HepG2 (cell line): ENCODE results near the gene OR12D1. TPM values are rescaled to one million over a fixed set of nuclear protein-coding genes. Genes with fewer than 3 reads are reported as not detected.

Source experiments
- ATAC-seq: fragments of 200-7000 bp; cut with Tn5 transposase; 3 replicates; pipeline ENCODE4 v1.9.1; 2020; ENCODE audit warnings: mild to moderate bottlenecking, moderate library complexity
- BruUV-seq: library from RNA; stranded (reverse); fragments of 400-500 nt; replicated peaks from 2 replicates; lab custom pipeline; 2021; lab: Mats Ljungman, UMichigan
- CTCF ChIA-PET: fragments of 300-600 bp; formaldehyde crosslinking; extraction: SDS; loops from one replicate; lab custom pipeline; 2021; ENCODE audit warnings: low total read pairs, inconsistent platforms, low intra/inter-chr PET ratio; lab: Yijun Ruan, JAX
- POLR2A ChIA-PET: fragments of 350-600 bp; sonication (Branson Sonifier 250); formaldehyde crosslinking; loops from one replicate; lab custom pipeline; 2020; ENCODE audit warnings: antibody characterized with exemption, inconsistent platforms; lab: Yijun Ruan, JAX
- DNase-seq: peaks from one replicate; pipeline ENCODE4 v3.0.0-alpha.2; 2015; ENCODE audit warnings: low spot score
- FAIRE-seq: peaks from 3 replicates; lab custom pipeline; 2011; peaks lifted over from hg19 to GRCh38; lab: Jason Lieb, UNC
- H2AFZ ChIP-seq: one replicate; pipeline ENCODE4 v1.6.1; 2011; ENCODE audit warnings: low read length, inconsistent platforms
- H3K27ac ChIP-seq: fragments of 300-600 bp; 3 replicates; pipeline ENCODE4 v1.8.0; 2011; ENCODE audit warnings: mixed run types, mild to moderate bottlenecking, mixed read lengths, low read length, inconsistent platforms; ENCODE audit not compliant: insufficient read depth; ENCODE audit errors: extremely low read length
- H3K27me3 ChIP-seq, 2 experiments: fragments of 200-600 bp in 1 of 2; 2 replicates in 1 of 2; 3 replicates in 1 of 2; pipeline versions ENCODE4 v1.6.0 to v1.8.0; 2011; ENCODE audit warnings: low read length in 2 of 2, mild to moderate bottlenecking in 2 of 2, moderate library complexity in 2 of 2, inconsistent platforms in 1 of 2; ENCODE audit not compliant: insufficient read depth in 2 of 2, control insufficient read depth in 1 of 2
- H3K36me3 ChIP-seq, 2 experiments: fragments of 200-600 bp in 1 of 2; replicated peaks in 1 of 2; 2 replicates in 1 of 2; 3 replicates in 1 of 2; pipeline versions ENCODE4 v1.5.1 to v1.8.0; 2011; ENCODE audit warnings: low read length in 2 of 2, inconsistent platforms in 1 of 2; ENCODE audit not compliant: insufficient read depth in 2 of 2, control insufficient read depth in 1 of 2
- H3K4me1 ChIP-seq: 2 replicates; pipeline ENCODE4 v1.5.1; 2012; ENCODE audit warnings: low read length, inconsistent platforms; ENCODE audit not compliant: insufficient read depth
- H3K4me2 ChIP-seq: 2 replicates; pipeline ENCODE4 v1.6.0; 2011; ENCODE audit warnings: low read depth, low read length, inconsistent platforms
- H3K4me3 ChIP-seq, 3 experiments: fragments of 200-600 bp in 1 of 3; sonication (generic), shearing (Covaris generic) in 1 of 3; replicated peaks in 1 of 3; 2 replicates each; pipeline ENCODE4 v1.5.1; 2011 to 2016; ENCODE audit warnings: low read length in 3 of 3, inconsistent platforms in 2 of 3, low read depth in 2 of 3, mild to moderate bottlenecking in 2 of 3, control low read depth in 1 of 3, mixed read lengths in 1 of 3; ENCODE audit not compliant: insufficient read depth in 1 of 3
- H3K79me2 ChIP-seq: one replicate; pipeline ENCODE4 v1.6.1; 2011; ENCODE audit warnings: low read length, inconsistent platforms; ENCODE audit not compliant: insufficient read depth
- H3K9ac ChIP-seq: 2 replicates; pipeline ENCODE4 v1.6.0; 2011; ENCODE audit warnings: mild to moderate bottlenecking, low read depth, low read length, inconsistent platforms; ENCODE audit not compliant: insufficient read depth
- H3K9me3 ChIP-seq: 2 replicates; pipeline ENCODE4 v1.5.1; 2012; ENCODE audit warnings: mild to moderate bottlenecking, low read length
- H4K20me1 ChIP-seq: 2 replicates; pipeline ENCODE4 v1.6.0; 2011; ENCODE audit warnings: inconsistent platforms, mild to moderate bottlenecking, low read length, moderate library complexity; ENCODE audit not compliant: insufficient read depth
- HMGA1 ChIP-seq: sonication (generic); formaldehyde crosslinking; conservative IDR thresholded peaks from 2 replicates; pipeline ENCODE4 v1.4.0; 2020; ENCODE audit warnings: missing genetic modification reagents
- MEIS2 ChIP-seq: sonication (generic); formaldehyde crosslinking; IDR thresholded peaks from 2 replicates; pipeline ENCODE4 v1.9.0; 2021; ENCODE audit warnings: mild to moderate bottlenecking, missing genetic modification reagents
- NRL ChIP-seq: sonication (generic); formaldehyde crosslinking; IDR thresholded peaks from 2 replicates; pipeline ENCODE4 v1.5.0; 2020; ENCODE audit warnings: missing genetic modification reagents, mild to moderate bottlenecking, moderate library complexity, borderline replicate concordance
- PAX8 ChIP-seq: sonication (generic); formaldehyde crosslinking; IDR thresholded peaks from 2 replicates; pipeline ENCODE4 v1.8.0; 2022; ENCODE audit warnings: mild to moderate bottlenecking, missing genetic modification reagents, borderline replicate concordance
- PREB ChIP-seq: sonication (generic); formaldehyde crosslinking; IDR thresholded peaks from 2 replicates; pipeline ENCODE4 v1.4.0; 2020; ENCODE audit warnings: missing genetic modification reagents
- RFX5 ChIP-seq: IDR thresholded peaks from 2 replicates; pipeline ENCODE4 v1.6.1; 2011; ENCODE audit warnings: low read depth, low read length, improper control_type of control experiment
- RORA ChIP-seq: sonication (generic); formaldehyde crosslinking; IDR thresholded peaks from 2 replicates; pipeline ENCODE4 v1.5.0; 2020; ENCODE audit warnings: mild to moderate bottlenecking, missing genetic modification reagents, moderate library complexity
- SPEN ChIP-seq: sonication (generic); formaldehyde crosslinking; IDR thresholded peaks from 2 replicates; pipeline ENCODE4 v1.5.1; 2020; ENCODE audit warnings: low read depth, mild to moderate bottlenecking, missing genetic modification reagents
- TBP ChIP-seq: sonication (generic); formaldehyde crosslinking; IDR thresholded peaks from 2 replicates; pipeline ENCODE4 v1.5.0; 2020; ENCODE audit warnings: missing genetic modification reagents
- TRAFD1 ChIP-seq: sonication (generic); formaldehyde crosslinking; IDR thresholded peaks from 2 replicates; pipeline ENCODE4 v1.5.1; 2020; ENCODE audit warnings: missing genetic modification reagents, mild to moderate bottlenecking, borderline replicate concordance
- ZFP36 ChIP-seq: fragments of 150-350 bp; IDR thresholded peaks from 2 replicates; pipeline ENCODE4 v1.6.1; 2018; ENCODE audit warnings: borderline replicate concordance, low read length, low read depth; ENCODE audit not compliant: partially characterized antibody
- ZMYM2 ChIP-seq: sonication (generic); formaldehyde crosslinking; IDR thresholded peaks from 2 replicates; pipeline ENCODE4 v1.8.0; 2022; ENCODE audit warnings: mild to moderate bottlenecking, missing genetic modification reagents
- ZNF597 ChIP-seq: sonication (generic); formaldehyde crosslinking; IDR thresholded peaks from 2 replicates; pipeline ENCODE4 v1.5.0; 2020; ENCODE audit warnings: missing genetic modification reagents
- ZNF790 ChIP-seq: sonication (generic); formaldehyde crosslinking; IDR thresholded peaks from 2 replicates; pipeline ENCODE4 v1.8.0; 2022; ENCODE audit warnings: missing genetic modification reagents, mild to moderate bottlenecking, borderline replicate concordance
- WGBS: methylation state at CpG from one replicate; pipeline ENCODE4 v1.1.6; 2017; ENCODE audit warnings: low lambda C conversion rate; 5-methylcytosine and 5-hydroxymethylcytosine counted together
- in situ Hi-C: cut with HindIII; loops from 2 replicates; pipeline ENCODE4 v1.10.0; 2017; ENCODE audit warnings: low pct_unique_long_range_greater_than_20kb; ENCODE audit not compliant: extremely low pct_ligation_motif_present
- intact Hi-C: fragments of 100-400 bp; cut with micrococcal nuclease; formaldehyde crosslinking; loops from one replicate; pipeline ENCODE4 v1.10.0; 2022; ENCODE audit not compliant: unreplicated experiment
- polyA plus RNA-seq, 8 experiments: library from polyadenylated mRNA; depleted of rRNA in 3 of 8; stranded (reverse) in 7 of 8; unstranded in 1 of 8; fragments of >200 nt; fragmentation: Illumina TruSeq in 4 of 8; extraction: Trizol in 4 of 8; gene quantifications; 2 replicates each; pipeline versions ENCODE4 v1.2.1 to v1.2.3, GENCODE V29; 2011 to 2016; ENCODE audit warnings: low read depth in 4 of 8, missing spikeins in 1 of 8, mixed read lengths in 1 of 8; ENCODE audit not compliant: insufficient read depth in 1 of 8
- total RNA-seq, 5 experiments: library from RNA; depleted of rRNA; stranded (reverse); fragments of >200 nt; fragmentation: Illumina TruSeq; extraction: Trizol; gene quantifications; 2 replicates each; pipeline ENCODE4 v1.2.3, GENCODE V29; 2016; ENCODE audit warnings: low read depth in 1 of 5

Gene OR12D1
- total and polyA plus RNA-seq, 2 of the 13 experiments (the other 11 are each of a cell fraction or from before 2014, with no cell fraction given) = 0.05 TPM; not detected in 1

GRCh38 chr6:29451471-29452193, 36.9 kb downstream of the OR12D1 start:
- BruUV-seq = no TSS peak
- Histone ChIP-seq H4K20me1 (no peaks in the 10 kb centered on the region), H3K4me1 (no peaks in the 10 kb centered on the region), H3K36me3 (no peaks in the 10 kb centered on the region)
- no peak for ATAC-seq
- TF ChIP-seq PREB (no peak), MEIS2 (CRISPR knock-in tag) (no peak), ZFP36 (no peak), TRAFD1 (no peak), TBP (no peak), SPEN (CRISPR knock-in tag) (no peak), RFX5 (no peak), HMGA1 (CRISPR knock-in tag) (no peak), ZMYM2 (CRISPR knock-in tag) (no peak), PAX8 (CRISPR knock-in tag) (no peak), NRL (CRISPR knock-in tag) (no peak), RORA (no peak), ZNF790 (CRISPR knock-in tag) (no peak), ZNF597 (CRISPR knock-in tag) (no peak)
- TF ChIP-seq, all 625 proteins: peak for 0
- FAIRE-seq = no peak
- Histone ChIP-seq H3K27me3 (no peaks in the 10 kb centered on the region), H3K9ac (no peak overlapping the region), H3K79me2 (no peaks in the 10 kb centered on the region), H3K4me3 (no peak overlapping the region), H3K4me2 (no peak overlapping the region), H3K27ac (no peak overlapping the region), H2AFZ (no peak overlapping the region), H3K9me3 (no peaks in the 10 kb centered on the region)
- in situ Hi-C loops = no loop called here
- DNase-seq = no peak
- WGBS = 12% methylated on average over 3 of the region's 3 CpGs
- intact Hi-C loops = no loop called here
- ChIA-PET POLR2A (no interaction called here), CTCF (no interaction called here)
